Ureter (tissue), 1 donor: ENCODE measurements around the gene SYT2. TPM values are rescaled to one million over a fixed set of nuclear protein-coding genes. Genes with fewer than 3 reads are reported as not detected.

Source experiments
- DNase-seq: peaks from one replicate; pipeline ENCODE4 v3.0.0-alpha.2; 2020; ENCODE audit warnings: low spot score
- total RNA-seq: library from RNA; stranded (reverse); gene quantifications from one replicate; pipeline ENCODE4 v1.2.4, GENCODE V29; 2023
- donor health status: DM: yes; HTN: yes; CAD: no.

SYT2 gene
- total RNA-seq, 1 donor from 2014 or later: not detected

- DNase-seq: no peak
These were observed 30.7 kb downstream of the SYT2 start for GRCh38 chr1:202679406-202680177.

DNA sequence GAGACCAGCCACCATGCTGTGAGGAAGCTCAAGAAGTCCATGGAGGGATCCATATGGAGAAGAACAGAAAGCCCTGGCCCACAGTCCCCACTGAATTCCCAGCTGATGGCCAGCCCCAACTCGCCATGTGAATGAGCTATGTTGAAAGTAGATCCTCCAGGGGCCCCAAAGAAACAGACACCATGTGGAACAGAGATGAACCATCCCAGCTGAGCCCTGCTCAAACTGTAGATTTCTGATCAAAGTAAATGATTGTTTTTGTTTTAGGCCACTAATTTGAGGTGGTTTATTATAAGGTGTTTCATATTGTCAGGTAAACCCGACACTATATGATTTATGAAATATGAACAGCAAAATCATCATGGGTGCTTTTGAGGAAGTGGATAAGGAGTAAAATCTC, 32.8 kb downstream of the SYT2 start:
- no peak for DNase-seq

- DNase-seq: no peak
These were observed 36.7 kb downstream of the SYT2 start for GRCh38 chr1:202673531-202673930.

GRCh38 chr1:202671399-202671798, 38.9 kb downstream of the SYT2 start:
- DNase-seq: peak; percentile 78

DNA sequence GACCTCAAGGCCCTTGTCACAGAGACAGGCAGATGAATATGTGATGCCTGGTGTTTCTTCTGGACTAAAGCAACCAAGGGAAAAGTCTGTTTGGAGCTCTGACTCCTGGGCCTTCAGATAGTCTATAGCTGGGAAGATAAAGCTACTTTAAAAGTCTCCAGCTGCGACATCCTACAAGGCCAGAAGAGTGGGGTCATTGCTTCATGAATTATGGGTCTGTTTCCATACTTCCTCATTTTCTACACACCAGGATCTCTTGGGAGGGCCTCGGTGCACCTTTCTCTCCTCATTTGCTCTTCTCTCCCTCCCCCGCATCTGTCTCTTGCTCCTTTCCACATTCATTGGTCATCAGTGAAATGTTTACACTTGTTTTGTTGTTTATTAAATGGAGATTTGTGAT, 44.8 kb downstream of the SYT2 start:
- no peak for DNase-seq

DNA sequence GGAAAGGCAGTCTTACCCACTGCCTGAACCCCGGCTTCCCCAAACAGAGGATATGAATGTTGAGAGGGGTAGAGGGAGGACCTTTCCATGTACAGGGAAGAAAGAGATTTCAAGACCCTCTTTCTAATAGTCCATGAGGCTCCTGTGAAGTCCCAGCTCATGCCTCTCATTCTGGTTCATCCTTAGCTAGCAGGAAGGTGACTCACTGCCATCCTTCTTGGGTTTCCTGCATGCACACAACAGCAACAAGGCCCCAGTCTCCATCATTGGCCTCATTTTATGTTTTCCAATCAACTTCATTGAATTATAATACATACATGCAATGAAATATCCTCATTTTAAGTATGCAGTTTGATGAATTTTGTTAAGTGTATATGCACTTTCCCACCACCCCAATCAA, 46.2 kb downstream of the SYT2 start:
- DNase-seq: no peak

GRCh38 chr1:202663131-202663530, 47.1 kb downstream of the SYT2 start:
- no peak for DNase-seq

- no peak for DNase-seq
These were observed 48.2 kb downstream of the SYT2 start for GRCh38 chr1:202662081-202662480.

GRCh38 chr1:202661136-202661845, 49.0 kb downstream of the SYT2 start:
- DNase-seq: no peak

DNA sequence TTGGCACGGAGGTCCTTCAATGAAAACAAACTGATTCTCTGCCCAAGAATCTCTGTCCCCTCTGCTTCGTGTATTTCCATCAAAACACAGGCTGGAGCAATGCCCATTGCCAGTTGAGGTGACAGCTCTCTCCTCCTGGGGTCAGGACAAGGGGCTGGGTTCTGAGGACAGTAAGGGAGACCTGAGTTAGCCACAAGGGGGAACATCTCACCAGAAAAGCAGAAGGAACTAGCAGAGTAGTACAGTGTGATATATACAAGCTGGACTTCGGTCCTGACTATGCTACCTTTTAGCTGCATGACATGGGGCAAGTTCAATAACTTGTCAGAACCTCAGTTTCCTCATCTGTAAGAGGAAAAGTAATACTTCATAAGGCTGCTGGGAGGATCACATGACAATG, 50.3 kb downstream of the SYT2 start:
- no peak for DNase-seq

GRCh38 chr1:202659541-202659940, 50.7 kb downstream of the SYT2 start:
- no peak for DNase-seq

GRCh38 chr1:202658769-202659168, 51.5 kb downstream of the SYT2 start:
- no peak for DNase-seq

- DNase-seq: no peak
These were observed 51.9 kb downstream of the SYT2 start for GRCh38 chr1:202658251-202658759.

GRCh38 chr1:202656951-202657646, 53.2 kb downstream of the SYT2 start:
- DNase-seq: no peak

- no peak for DNase-seq
These were observed 54.2 kb downstream of the SYT2 start for GRCh38 chr1:202656057-202656456.

DNA sequence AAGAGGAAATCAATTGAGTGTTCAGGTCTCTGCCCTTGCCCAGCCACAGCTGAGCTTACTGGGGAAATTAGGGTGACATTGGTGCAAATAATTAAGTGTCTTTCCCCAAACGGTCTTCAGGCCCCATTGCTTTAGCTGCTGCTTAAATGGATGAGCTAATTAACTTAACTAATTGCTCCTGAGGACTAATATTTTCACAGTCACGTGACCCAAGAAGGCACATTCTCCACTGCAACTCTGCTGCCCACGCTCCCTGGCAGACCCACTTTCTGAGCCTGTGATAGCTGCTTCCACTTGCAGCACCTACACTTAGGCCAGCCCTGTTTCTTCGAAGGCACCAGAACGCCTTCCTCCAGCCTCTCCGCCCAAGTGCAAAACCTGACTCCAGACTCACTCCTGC, 56.2 kb downstream of the SYT2 start:
- DNase-seq: no peak

- no peak for DNase-seq
These were observed 60.5 kb downstream of the SYT2 start for GRCh38 chr1:202649553-202650392.

GRCh38 chr1:202648605-202649226, 61.5 kb downstream of the SYT2 start:
- no peak for DNase-seq

- no peak for DNase-seq
These were observed 65.2 kb downstream of the SYT2 start for GRCh38 chr1:202645097-202645476.

- no peak for DNase-seq
These were observed 65.8 kb downstream of the SYT2 start for GRCh38 chr1:202644219-202645096.
